Sigmoid colon (tissue), 4 donors: ENCODE data around the gene CERKL.

Source experiments
- CTCF ChIP-seq, 4 experiments: fragments of 450-650 bp in 3 of 4; fragments of 200-600 bp in 1 of 4; IDR thresholded peaks; one replicate each; pipeline ENCODE4 v1.5.1; 2016 to 2019; ENCODE audit warnings: antibody characterized with exemption in 4 of 4, mild to moderate bottlenecking in 3 of 4, moderate library complexity in 2 of 4
- EP300 ChIP-seq, 4 donors: sonication (generic); formaldehyde crosslinking; IDR thresholded peaks; one replicate each; pipeline ENCODE4 v1.6.1; 2017; ENCODE audit warnings: antibody characterized with exemption in 4 of 4
- POLR2A ChIP-seq, 2 donors: fragments of 450-650 bp; IDR thresholded peaks; one replicate each; pipeline ENCODE4 v1.6.1; 2016; ENCODE audit warnings: antibody characterized with exemption in 2 of 2, mild to moderate bottlenecking in 2 of 2, moderate library complexity in 2 of 2
- POLR2AphosphoS5 ChIP-seq, 4 donors: sonication (generic); formaldehyde crosslinking; IDR thresholded peaks; one replicate each; pipeline ENCODE4 v1.6.1; 2017; ENCODE audit warnings: antibody characterized with exemption in 4 of 4

GRCh38 chr2:181623159-181623558 is 33.7 kb downstream of the CERKL start:
- TF ChIP-seq POLR2A (IDR thresholded peaks at IDR 0.05): no peak
- TF ChIP-seq CTCF (IDR thresholded peaks at IDR 0.05): no peak
- no peak for TF ChIP-seq EP300 (IDR thresholded peaks at IDR 0.05)
- no peak for TF ChIP-seq POLR2AphosphoS5 (IDR thresholded peaks at IDR 0.05)
